Stimulated activated CD4-positive, alpha-beta T cell treated with anti-CD3 and anti-CD28 coated beads, Interleukin-15, amount 100 ng/mL, for 48 hours (primary cell): ENCODE measurements around the gene CCNY.

Experiments
- DNase-seq, 2 donors: peaks; one replicate each; pipeline ENCODE4 v3.0.0-alpha.2; 2020; ENCODE audit warnings: low read depth in 2 of 2

CCNY gene

GRCh38 chr10:35331894-35332640, 4.2 kb upstream of the CCNY start:
- DNase-seq = no peak

- no peak for DNase-seq
Observed at GRCh38 chr10:35334297-35334696, 2.0 kb upstream of the CCNY start.

GRCh38 chr10:35335133-35336083, 901 bp upstream of the CCNY start:
- DNase-seq = peak in 1 of 2 donors; percentile 18

GRCh38 chr10:35336921-35337823, 863 bp downstream of the CCNY start:
- DNase-seq = no peak

- no peak for DNase-seq
Observed at GRCh38 chr10:35339942-35340341, 3.6 kb downstream of the CCNY start.

GRCh38 chr10:35340975-35341374, 4.7 kb downstream of the CCNY start:
- DNase-seq = no peak

GRCh38 chr10:35341521-35341920, 5.2 kb downstream of the CCNY start:
- DNase-seq = no peak

GRCh38 chr10:35342183-35342753, 6.0 kb downstream of the CCNY start:
- DNase-seq = no peak

GRCh38 chr10:35343739-35344138, 7.4 kb downstream of the CCNY start:
- DNase-seq = no peak

GRCh38 chr10:35345383-35345742, 9.1 kb downstream of the CCNY start:
- no peak for DNase-seq

GRCh38 chr10:35346248-35346647, 9.9 kb downstream of the CCNY start:
- DNase-seq = no peak

- DNase-seq = no peak
Observed at GRCh38 chr10:35347121-35347562, 10.8 kb downstream of the CCNY start.

GRCh38 chr10:35347899-35348608, 11.7 kb downstream of the CCNY start:
- no peak for DNase-seq

GRCh38 chr10:35348609-35349388, 12.5 kb downstream of the CCNY start:
- DNase-seq = no peak

GRCh38 chr10:35349389-35349915, 13.1 kb downstream of the CCNY start:
- DNase-seq = no peak

GRCh38 chr10:35351021-35351420, 14.7 kb downstream of the CCNY start:
- DNase-seq = no peak

- no peak for DNase-seq
Observed at GRCh38 chr10:35352097-35352496, 15.8 kb downstream of the CCNY start.

GRCh38 chr10:35352512-35352911, 16.2 kb downstream of the CCNY start:
- DNase-seq = no peak

- DNase-seq = no peak
Observed at GRCh38 chr10:35353395-35353794, 17.1 kb downstream of the CCNY start.

GRCh38 chr10:35353805-35354204, 17.5 kb downstream of the CCNY start:
- no peak for DNase-seq
